Body of pancreas (tissue), 4 donors: ENCODE data around the gene NANOS2. TPM values are rescaled to one million over a fixed set of nuclear protein-coding genes. Genes with fewer than 3 reads are reported as not detected.
A peak's percentile ranks its signal among the peaks of the same experiment; 100 is the strongest.
"Not testable (repeated sequence)": the region's sequence is repeated elsewhere in the genome, so short reads cannot be mapped to it uniquely, and the experiment has no call there.

Experiments used
- ATAC-seq: fragments of 150-250 bp; one replicate; pipeline ENCODE4 v1.9.1; 2016
- DNase-seq, 4 donors: peaks; one replicate each; pipeline ENCODE4 v3.0.0-alpha.2; 2019
- H3K27ac ChIP-seq, 4 donors: fragments of 200-600 bp; sonication (generic); 1 replicate in 3 of 4; 2 replicates in 1 of 4; pipeline versions ENCODE4 v1.5.1 to v1.6.1; 2016 to 2019; ENCODE audit warnings: mild to moderate bottlenecking in 1 of 4, mixed read lengths in 1 of 4, moderate library complexity in 1 of 4
- H3K27me3 ChIP-seq, 2 donors: fragments of 200-600 bp; sonication (generic); one replicate each; pipeline ENCODE4 v1.6.0; 2016; ENCODE audit warnings: mild to moderate bottlenecking in 1 of 2
- H3K36me3 ChIP-seq, 2 donors: fragments of 200-600 bp; sonication (generic); replicated peaks in 1 of 2; 2 replicates each; pipeline ENCODE4 v1.5.1; 2016; ENCODE audit warnings: low read depth in 2 of 2; ENCODE audit not compliant: insufficient read depth in 1 of 2
- H3K4me1 ChIP-seq: fragments of 200-600 bp; sonication (generic); one replicate; pipeline ENCODE4 v1.6.0; 2016
- H3K4me3 ChIP-seq, 2 donors: fragments of 200-600 bp; sonication (generic); 1 replicate in 1 of 2; 2 replicates in 1 of 2; pipeline ENCODE4 v1.5.1; 2016 to 2019
- H3K9me3 ChIP-seq, 3 donors: fragments of 200-600 bp; sonication (generic); 1 replicate in 2 of 3; 2 replicates in 1 of 3; pipeline ENCODE4 v1.5.1; 2016
- POLR2A ChIP-seq, 3 donors: fragments of 450-650 bp; IDR thresholded peaks; one replicate each; pipeline ENCODE4 v1.6.1; 2016; ENCODE audit warnings: antibody characterized with exemption in 3 of 3, mild to moderate bottlenecking in 2 of 3
- WGBS, 2 donors: methylation state at CpG; one replicate each; pipeline ENCODE4 v1.1.5; 2017; 5-methylcytosine and 5-hydroxymethylcytosine counted together
- intact Hi-C: fragments of 100-400 bp; cut with DNase I; formaldehyde crosslinking; loops from one replicate; pipeline ENCODE4 v1.15.1; 2023
- total RNA-seq, 2 donors: library from RNA; depleted of rRNA; stranded (reverse); fragments of >200 nt; gene quantifications; one replicate each; pipeline ENCODE4 v1.1.0, GENCODE V29; 2016
- TF ChIP-seq, protein P1 (sequence below), 7 experiments: fragments of 450-650 bp in 4 of 7; fragments of 200-600 bp in 3 of 7; sonication (generic) in 3 of 7; IDR thresholded peaks; one replicate each; pipeline ENCODE4 v1.5.1; 2016 to 2019; ENCODE audit warnings: antibody characterized with exemption in 7 of 7

Gene NANOS2
- total RNA-seq, 2 donors from 2014 or later: not detected

DNA sequence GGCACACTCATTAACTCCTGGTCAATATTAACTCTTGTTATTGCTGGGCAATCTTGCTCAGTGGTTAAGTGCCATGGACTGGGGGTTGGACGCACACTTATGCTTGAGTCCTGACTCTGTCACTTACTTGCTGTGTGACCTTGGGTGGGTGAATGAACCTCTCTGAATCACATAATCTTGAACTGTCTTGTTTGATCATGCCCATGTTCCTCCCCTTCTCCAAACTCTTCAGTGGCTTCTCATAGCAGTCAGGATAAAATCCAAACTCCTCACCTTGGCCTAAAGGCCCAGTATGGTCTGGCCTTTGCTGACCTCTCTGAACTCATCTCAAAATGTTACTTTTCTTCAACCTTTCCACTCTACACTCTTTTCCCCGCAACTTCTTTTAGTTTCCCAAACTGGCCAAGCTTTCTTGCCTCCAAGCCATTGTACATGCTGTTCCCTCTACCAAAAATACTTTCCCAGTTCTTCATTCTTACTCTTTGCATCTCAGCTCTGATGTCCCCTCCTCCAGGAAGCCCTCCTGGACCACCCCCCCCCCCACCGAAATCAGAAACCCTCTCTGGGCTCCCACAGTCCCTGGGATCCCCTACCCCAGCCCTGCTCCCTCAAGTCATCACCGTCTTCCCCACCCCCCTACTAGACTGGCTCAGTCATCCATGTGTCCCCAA, 14.5 kb downstream of the NANOS2 start:
- intact Hi-C loops: no loop called here
- Histone ChIP-seq H3K9me3 (no peaks in the 10 kb centered on the region), H3K4me3 (no peak overlapping the region), H3K36me3 (peaks cover 0 to 4% of the 10 kb centered on the region in 2 donors), H3K27ac (peak overlapping the region in 3 of 4 donors; percentile 15 to 76 (median 59)), H3K27me3 (no peaks in the 10 kb centered on the region), H3K4me1 (peaks cover 30% of the 10 kb centered on the region)
- TF ChIP-seq, protein P1, sequence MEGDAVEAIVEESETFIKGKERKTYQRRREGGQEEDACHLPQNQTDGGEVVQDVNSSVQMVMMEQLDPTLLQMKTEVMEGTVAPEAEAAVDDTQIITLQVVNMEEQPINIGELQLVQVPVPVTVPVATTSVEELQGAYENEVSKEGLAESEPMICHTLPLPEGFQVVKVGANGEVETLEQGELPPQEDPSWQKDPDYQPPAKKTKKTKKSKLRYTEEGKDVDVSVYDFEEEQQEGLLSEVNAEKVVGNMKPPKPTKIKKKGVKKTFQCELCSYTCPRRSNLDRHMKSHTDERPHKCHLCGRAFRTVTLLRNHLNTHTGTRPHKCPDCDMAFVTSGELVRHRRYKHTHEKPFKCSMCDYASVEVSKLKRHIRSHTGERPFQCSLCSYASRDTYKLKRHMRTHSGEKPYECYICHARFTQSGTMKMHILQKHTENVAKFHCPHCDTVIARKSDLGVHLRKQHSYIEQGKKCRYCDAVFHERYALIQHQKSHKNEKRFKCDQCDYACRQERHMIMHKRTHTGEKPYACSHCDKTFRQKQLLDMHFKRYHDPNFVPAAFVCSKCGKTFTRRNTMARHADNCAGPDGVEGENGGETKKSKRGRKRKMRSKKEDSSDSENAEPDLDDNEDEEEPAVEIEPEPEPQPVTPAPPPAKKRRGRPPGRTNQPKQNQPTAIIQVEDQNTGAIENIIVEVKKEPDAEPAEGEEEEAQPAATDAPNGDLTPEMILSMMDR (IDR thresholded peaks at IDR 0.05): no peak
- no peak for TF ChIP-seq POLR2A (IDR thresholded peaks at IDR 0.05)
- no peak for DNase-seq
- 74 to 90% methylated on average over 4 of the region's 4 CpGs for WGBS, 2 donors
- ATAC-seq: no peak

DNA sequence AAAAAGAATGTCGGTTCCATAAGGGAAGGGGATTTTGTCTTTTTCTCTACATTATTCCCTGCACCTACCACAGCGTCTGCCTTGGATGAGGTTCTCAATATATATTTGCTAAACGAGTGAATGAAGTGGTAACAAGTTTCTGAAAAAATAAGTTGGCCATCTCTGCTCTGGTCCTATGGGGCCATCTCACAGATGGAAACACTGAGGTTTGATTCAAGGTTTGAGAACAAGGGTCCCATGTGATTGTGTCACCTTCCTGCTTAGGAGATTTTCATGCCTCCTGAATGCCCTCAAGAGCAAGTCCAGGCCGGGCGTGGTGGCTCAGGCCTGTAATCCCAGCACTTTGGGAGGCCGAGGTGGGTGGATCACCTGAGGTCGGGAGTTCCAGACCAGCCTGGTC, 15.3 kb downstream of the NANOS2 start:
- Histone ChIP-seq H3K4me3 (no peak overlapping the region), H3K36me3 (peaks cover 0 to 4% of the 10 kb centered on the region in 2 donors), H3K27ac (no peak overlapping the region), H3K27me3 (no peaks in the 10 kb centered on the region), H3K9me3 (no peaks in the 10 kb centered on the region), H3K4me1 (peaks cover 30% of the 10 kb centered on the region)
- intact Hi-C loops: no loop called here
- 90 to 93% methylated on average over 7 of the region's 7 CpGs for WGBS, 2 donors
- DNase-seq (no peak), ATAC-seq (no peak)
- TF ChIP-seq, protein P1 (IDR thresholded peaks at IDR 0.05): no peak
- no peak for TF ChIP-seq POLR2A (IDR thresholded peaks at IDR 0.05)

DNA sequence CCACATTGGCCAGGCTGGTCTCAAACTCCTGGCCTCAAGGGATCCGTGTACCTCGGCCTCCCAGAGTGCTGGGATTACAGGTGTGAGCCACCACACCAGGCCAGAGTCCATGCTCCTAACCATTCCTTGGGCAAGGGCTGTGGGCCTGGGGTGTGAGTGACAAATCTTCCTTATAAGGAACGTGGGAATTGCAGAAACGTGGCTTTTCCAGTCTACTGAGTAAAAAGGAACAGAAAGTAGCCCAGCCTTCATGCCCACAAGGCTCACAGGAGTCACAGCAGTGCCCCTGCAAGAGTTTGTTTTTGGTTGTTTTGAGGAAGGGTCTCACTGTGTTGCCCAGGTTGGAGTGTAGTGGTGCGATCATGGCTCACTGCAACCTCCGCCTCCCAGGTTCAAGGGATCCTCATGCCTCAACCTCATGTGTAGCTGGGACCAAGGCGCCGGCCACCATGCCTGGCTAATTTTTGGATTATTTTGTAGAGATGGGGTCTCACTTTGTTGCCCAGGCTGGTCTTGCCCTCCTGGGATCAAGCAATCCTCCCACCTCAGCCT, 17.2 kb downstream of the NANOS2 start:
- H3K36me3 ChIP-seq: peaks cover 0 to 4% of the 10 kb centered on the region in 2 donors
- no peaks in the 10 kb centered on the region for H3K9me3 ChIP-seq
- H3K27ac ChIP-seq: no peak overlapping the region
- ATAC-seq (no peak), DNase-seq (no peak)
- no peak overlapping the region for H3K4me3 ChIP-seq
- no peak for TF ChIP-seq POLR2A (IDR thresholded peaks at IDR 0.05)
- TF ChIP-seq, protein P1 (IDR thresholded peaks at IDR 0.05): no peak
- intact Hi-C loops: no loop called here
- no peaks in the 10 kb centered on the region for H3K27me3 ChIP-seq
- peaks cover 23% of the 10 kb centered on the region for H3K4me1 ChIP-seq
- 89 to 100% methylated on average over 2 to 8 of the region's 8 CpGs for WGBS, 2 donors

DNA sequence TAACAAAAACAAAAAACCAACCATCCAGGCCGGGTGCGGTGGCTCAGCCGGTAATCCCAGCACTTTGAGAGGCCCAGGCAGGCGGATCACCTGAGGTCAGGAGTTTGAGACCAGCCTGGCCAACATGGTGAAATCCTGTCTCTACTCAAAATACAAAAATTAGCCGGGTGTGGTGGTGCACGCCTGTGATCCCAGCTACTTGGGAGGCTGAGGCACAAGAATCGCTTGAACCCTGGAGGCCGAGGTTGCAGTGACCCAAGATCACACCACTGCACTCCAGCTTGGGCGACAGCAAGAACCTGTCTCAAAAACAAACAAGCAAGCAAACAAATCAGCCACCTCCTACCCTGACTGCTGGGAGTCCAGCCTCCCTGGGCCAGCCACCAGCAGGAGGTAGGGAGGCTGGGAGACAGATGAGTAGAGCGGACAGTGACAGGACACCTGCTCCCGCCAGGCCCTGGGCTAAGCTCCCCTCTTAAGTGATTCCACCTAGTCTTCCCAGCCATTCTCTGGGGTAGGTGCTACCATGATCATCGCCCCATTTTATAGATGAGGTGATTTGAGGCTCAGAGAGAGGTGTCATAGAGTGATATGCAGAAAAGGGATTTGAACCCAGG, 18.5 kb downstream of the NANOS2 start:
- H3K27me3 ChIP-seq, H3K9me3 ChIP-seq, H3K36me3 ChIP-seq, DNase-seq, H3K4me3 ChIP-seq, intact Hi-C loops, ATAC-seq, H3K27ac ChIP-seq: not testable (repeated sequence)
- 90 to 93% methylated on average over 11 to 12 of the region's 12 CpGs for WGBS, 2 donors
- peaks cover 16% of the 10 kb centered on the region for H3K4me1 ChIP-seq

DNA sequence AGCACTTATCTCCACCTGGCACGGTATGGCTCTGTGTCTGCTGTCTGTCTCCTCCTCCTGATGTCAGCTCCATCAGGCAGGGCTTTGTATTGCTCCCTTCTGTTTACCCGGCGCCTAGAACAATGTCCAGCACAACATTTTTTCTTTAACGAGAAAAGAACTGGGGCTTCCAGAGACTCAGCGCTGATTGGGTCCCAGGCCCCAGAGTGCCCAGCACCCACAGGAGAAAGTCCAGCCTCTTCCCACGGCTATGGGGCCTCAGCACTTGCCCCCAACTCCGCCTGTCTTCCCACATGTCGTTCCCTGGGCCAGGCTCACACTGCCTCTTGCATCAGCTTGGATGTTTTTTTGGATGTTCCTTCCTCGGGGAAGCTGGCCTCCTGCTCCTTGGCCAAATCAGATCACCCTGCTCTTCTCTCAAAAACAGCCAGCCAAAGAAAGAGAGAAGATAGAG, 19.0 kb downstream of the NANOS2 start:
- intact Hi-C loops: no loop called here
- Histone ChIP-seq H3K27ac (no peak overlapping the region), H3K36me3 (peaks cover 0 to 4% of the 10 kb centered on the region in 2 donors), H3K9me3 (no peaks in the 10 kb centered on the region), H3K4me1 (peaks cover 11% of the 10 kb centered on the region), H3K27me3 (no peaks in the 10 kb centered on the region), H3K4me3 (no peak overlapping the region)
- 72 to 81% methylated on average over 9 of the region's 9 CpGs for WGBS, 2 donors
- no peak for TF ChIP-seq POLR2A (IDR thresholded peaks at IDR 0.05)
- TF ChIP-seq, protein P1 (IDR thresholded peaks at IDR 0.05): no peak
- ATAC-seq (no peak), DNase-seq (no peak)
